ENCODE measurements around the gene CAND1.
"Not testable (repeated sequence)": the region's sequence is repeated elsewhere in the genome, so short reads cannot be mapped to it uniquely, and the experiment has no call there.

Gene CAND1

DNA sequence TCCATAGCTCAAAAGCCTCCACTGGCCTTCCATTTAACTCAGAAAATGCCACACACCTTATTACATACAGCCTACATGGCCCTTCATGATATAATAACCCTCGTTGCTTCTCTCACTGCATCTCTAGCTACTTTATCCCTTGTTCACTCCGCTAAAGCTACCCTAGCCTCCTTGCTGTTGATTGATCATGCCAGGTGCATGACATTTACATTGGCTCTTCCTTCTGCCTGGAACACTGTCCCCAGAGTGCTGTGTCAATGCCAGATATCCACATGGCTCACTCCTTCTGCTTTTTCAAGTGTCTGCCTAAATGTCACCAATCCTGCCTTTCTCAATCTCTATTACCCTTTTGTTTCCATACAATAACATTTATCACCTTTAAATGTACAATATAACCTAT, 58.3 kb downstream of the CAND1 start:
- TF ChIP-seq, protein P1, sequence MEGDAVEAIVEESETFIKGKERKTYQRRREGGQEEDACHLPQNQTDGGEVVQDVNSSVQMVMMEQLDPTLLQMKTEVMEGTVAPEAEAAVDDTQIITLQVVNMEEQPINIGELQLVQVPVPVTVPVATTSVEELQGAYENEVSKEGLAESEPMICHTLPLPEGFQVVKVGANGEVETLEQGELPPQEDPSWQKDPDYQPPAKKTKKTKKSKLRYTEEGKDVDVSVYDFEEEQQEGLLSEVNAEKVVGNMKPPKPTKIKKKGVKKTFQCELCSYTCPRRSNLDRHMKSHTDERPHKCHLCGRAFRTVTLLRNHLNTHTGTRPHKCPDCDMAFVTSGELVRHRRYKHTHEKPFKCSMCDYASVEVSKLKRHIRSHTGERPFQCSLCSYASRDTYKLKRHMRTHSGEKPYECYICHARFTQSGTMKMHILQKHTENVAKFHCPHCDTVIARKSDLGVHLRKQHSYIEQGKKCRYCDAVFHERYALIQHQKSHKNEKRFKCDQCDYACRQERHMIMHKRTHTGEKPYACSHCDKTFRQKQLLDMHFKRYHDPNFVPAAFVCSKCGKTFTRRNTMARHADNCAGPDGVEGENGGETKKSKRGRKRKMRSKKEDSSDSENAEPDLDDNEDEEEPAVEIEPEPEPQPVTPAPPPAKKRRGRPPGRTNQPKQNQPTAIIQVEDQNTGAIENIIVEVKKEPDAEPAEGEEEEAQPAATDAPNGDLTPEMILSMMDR (IDR thresholded peaks at IDR 0.05; ENCODE audit: insufficient read depth, low read length, poor library complexity, severe bottlenecking), result no peak
- no peak for DNase-seq (ENCODE audit: extremely low read depth, insufficient read length)

DNA sequence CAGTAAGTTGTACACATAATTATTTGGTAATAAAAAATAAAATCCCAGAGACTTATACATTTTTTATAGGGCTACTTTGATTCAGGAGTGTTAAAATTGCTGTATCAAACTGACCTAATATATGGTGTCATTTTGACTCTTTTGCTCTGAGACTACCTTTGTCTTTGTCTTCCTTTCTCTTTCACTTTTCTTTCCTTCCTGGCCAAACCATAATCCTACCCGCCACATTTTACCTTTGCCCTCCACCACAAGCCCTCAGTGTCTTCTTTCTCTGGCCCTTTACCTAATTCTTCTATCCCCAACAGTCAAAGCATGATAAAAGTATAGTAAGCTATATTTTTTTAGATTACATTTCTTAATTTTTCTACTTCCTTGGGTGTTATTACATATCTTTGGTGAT, 62.0 kb downstream of the CAND1 start:
- Histone ChIP-seq H3K27me3 (replicated peaks; ENCODE audit: control insufficient read depth, insufficient read depth, low read length) (no peaks in the 10 kb centered on the region), H3K36me3 (ENCODE audit: control insufficient read depth, insufficient read depth, low read length) (no peaks in the 10 kb centered on the region), H3K4me3 (replicated peaks; ENCODE audit: low read depth, low read length) (no peak overlapping the region)
- no peak for DNase-seq (ENCODE audit: extremely low read depth, insufficient read length)
- TF ChIP-seq, protein P1 (IDR thresholded peaks at IDR 0.05; ENCODE audit: insufficient read depth, low read length, poor library complexity, severe bottlenecking), result no peak

More for the DNA sequence above, 58.3 kb downstream of the CAND1 start:
- no peaks in the 10 kb centered on the region for H3K36me3 ChIP-seq (ENCODE audit: control insufficient read depth, insufficient read depth, low read length)
- H3K4me3 ChIP-seq (replicated peaks; ENCODE audit: low read depth, low read length), result no peak overlapping the region
- H3K27me3 ChIP-seq (replicated peaks; ENCODE audit: control insufficient read depth, insufficient read depth, low read length), result no peaks in the 10 kb centered on the region

DNA sequence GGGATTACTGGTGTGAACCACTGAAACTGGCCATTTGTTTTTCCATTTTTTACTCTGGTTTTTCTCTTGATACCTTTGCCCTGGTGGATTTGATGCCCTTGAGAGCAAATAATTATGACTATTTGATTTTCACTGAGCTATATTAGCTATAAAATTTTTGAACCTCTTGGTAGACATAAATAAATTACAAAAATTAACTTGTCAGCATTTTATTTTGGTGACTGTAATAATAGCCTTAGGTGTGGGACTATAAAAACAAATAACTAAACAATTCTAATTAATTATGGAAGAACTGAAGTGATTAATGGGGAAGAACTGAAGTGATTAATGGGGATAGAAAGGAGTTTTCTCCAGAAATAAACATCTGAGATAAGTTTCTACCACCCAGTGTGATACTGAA, 62.7 kb downstream of the CAND1 start:
- DNase-seq (ENCODE audit: extremely low read depth, insufficient read length), result no peak
- no peaks in the 10 kb centered on the region for H3K27me3 ChIP-seq (replicated peaks; ENCODE audit: control insufficient read depth, insufficient read depth, low read length)
- H3K36me3 ChIP-seq (ENCODE audit: control insufficient read depth, insufficient read depth, low read length), result no peaks in the 10 kb centered on the region
- no peak overlapping the region for H3K4me3 ChIP-seq (replicated peaks; ENCODE audit: low read depth, low read length)
- TF ChIP-seq, protein P1 (IDR thresholded peaks at IDR 0.05; ENCODE audit: insufficient read depth, low read length, poor library complexity, severe bottlenecking), result no peak

DNA sequence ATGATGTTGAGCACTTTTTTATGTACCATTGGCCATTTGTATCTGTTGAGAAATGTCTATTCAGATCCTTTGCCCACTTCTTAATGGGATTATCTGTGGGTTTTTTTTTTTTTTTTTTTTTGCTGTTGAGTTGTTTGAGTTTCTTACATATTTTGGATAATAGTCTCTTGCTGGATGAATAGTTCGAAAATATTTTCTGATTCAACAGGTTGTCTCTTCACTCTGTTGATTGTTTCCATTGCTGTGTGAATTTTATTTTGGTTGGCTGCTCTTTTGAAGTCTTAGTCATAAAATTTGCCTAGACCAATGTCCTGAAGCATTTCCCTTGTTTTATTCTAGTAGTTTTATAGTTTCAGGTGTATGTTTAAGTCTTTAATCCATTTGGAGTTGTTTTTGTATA, 64.5 kb downstream of the CAND1 start:
- no peak for DNase-seq (ENCODE audit: extremely low read depth, insufficient read length)
- TF ChIP-seq, protein P1 (IDR thresholded peaks at IDR 0.05; ENCODE audit: insufficient read depth, low read length, poor library complexity, severe bottlenecking), result no peak
- Histone ChIP-seq H3K27me3 (replicated peaks; ENCODE audit: control insufficient read depth, insufficient read depth, low read length) (no peaks in the 10 kb centered on the region), H3K36me3 (ENCODE audit: control insufficient read depth, insufficient read depth, low read length) (no peaks in the 10 kb centered on the region), H3K4me3 (replicated peaks; ENCODE audit: low read depth, low read length) (no peak overlapping the region)

DNA sequence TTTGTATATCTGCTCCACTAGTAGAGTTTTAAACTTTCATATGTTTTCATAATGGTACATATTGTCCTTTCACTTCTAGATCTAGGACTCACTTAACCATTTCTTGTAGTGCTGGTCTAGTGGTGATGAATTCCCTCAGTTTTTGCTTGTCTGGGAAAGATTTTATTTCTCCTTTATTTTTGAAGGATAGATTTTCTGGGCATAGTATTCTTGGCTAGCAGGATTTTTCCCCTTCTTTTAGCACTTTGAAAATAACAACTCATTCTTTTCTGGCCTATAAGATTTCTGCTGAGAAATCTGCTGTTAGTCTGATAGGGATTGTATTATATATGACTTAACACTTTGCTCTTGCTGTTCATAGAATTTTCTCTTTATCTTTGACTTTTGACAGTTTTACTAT, 69.3 kb downstream of the CAND1 start:
- Histone ChIP-seq H3K4me3 (replicated peaks; ENCODE audit: low read depth, low read length) (no peak overlapping the region), H3K36me3 (ENCODE audit: control insufficient read depth, insufficient read depth, low read length) (no peaks in the 10 kb centered on the region), H3K27me3 (replicated peaks; ENCODE audit: control insufficient read depth, insufficient read depth, low read length) (no peaks in the 10 kb centered on the region)
- TF ChIP-seq, protein P1 (IDR thresholded peaks at IDR 0.05; ENCODE audit: insufficient read depth, low read length, poor library complexity, severe bottlenecking), result no peak
- DNase-seq (ENCODE audit: extremely low read depth, insufficient read length), result no peak

DNA sequence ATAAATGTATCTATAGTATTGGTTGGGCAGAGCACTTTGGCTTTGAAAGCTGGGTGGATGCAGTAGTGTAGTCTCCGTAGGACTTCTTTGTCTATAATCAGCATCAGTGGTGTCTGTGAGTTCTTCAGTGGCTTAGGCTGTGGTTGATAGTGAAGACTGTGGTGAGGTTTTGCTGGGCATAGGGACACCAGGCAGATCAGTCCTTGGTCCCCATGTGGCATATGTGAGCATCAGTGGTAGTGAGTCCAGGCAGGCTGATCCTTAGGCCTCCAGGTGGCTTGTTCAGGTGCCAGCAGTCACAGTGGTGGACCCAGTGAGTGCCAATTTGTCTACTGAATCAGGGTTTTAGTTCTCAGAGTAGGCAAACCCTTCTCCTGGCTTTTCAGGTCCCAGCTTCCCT, 70.4 kb downstream of the CAND1 start:
- no peak for DNase-seq (ENCODE audit: extremely low read depth, insufficient read length)
- TF ChIP-seq, protein P1 (IDR thresholded peaks at IDR 0.05; ENCODE audit: insufficient read depth, low read length, poor library complexity, severe bottlenecking), result no peak
- Histone ChIP-seq H3K4me3 (replicated peaks; ENCODE audit: low read depth, low read length) (no peak overlapping the region), H3K36me3 (ENCODE audit: control insufficient read depth, insufficient read depth, low read length) (no peaks in the 10 kb centered on the region), H3K27me3 (replicated peaks; ENCODE audit: control insufficient read depth, insufficient read depth, low read length) (no peaks in the 10 kb centered on the region)

DNA sequence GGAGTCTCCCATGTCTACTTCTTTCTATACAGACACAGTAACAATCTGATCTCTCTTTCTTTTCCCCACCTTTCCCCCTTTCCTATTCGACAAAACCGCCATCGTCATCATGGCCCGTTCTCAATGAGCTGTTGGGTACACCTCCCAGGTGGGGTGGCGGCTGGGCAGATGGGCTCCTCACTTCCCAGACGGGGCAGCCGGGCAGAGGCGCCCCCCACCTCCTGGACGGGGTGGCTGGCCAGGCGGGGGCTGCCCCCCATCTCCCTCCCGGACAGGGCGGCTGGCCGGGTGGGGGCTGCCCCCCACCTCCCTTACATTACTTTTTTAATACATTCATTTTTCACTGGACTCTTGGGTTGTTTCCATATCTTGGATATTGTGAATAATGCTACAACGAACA, 71.9 kb downstream of the CAND1 start:
- not testable (repeated sequence) for DNase-seq (ENCODE audit: extremely low read depth, insufficient read length); H3K4me3 ChIP-seq (replicated peaks; ENCODE audit: low read depth, low read length); H3K36me3 ChIP-seq (ENCODE audit: control insufficient read depth, insufficient read depth, low read length); H3K27me3 ChIP-seq (replicated peaks; ENCODE audit: control insufficient read depth, insufficient read depth, low read length)

Measured in GM06990 (cell line).